Upper lobe of right lung (tissue), 1 donor: ENCODE data around the gene KMT2D. TPM values are rescaled to one million over a fixed set of nuclear protein-coding genes. Genes with fewer than 3 reads are reported as not detected.
A peak's percentile ranks its signal among the peaks of the same experiment; 100 is the strongest.

Experiments used
- ATAC-seq: fragments of 200-7000 bp; cut with Tn5 transposase; one replicate; pipeline ENCODE4 v1.9.1; 2020; ENCODE audit warnings: mild to moderate bottlenecking, moderate library complexity
- DNase-seq: peaks from one replicate; pipeline ENCODE4 v3.0.0-alpha.2; 2020
- H3K27ac ChIP-seq: fragments of 200-600 bp; one replicate; pipeline ENCODE4 v1.8.0; 2022
- H3K27me3 ChIP-seq: fragments of 200-600 bp; one replicate; pipeline ENCODE4 v1.8.0; 2022; ENCODE audit warnings: mild to moderate bottlenecking
- H3K36me3 ChIP-seq: fragments of 200-600 bp; one replicate; pipeline ENCODE4 v1.8.0; 2022
- H3K4me1 ChIP-seq: fragments of 200-600 bp; one replicate; pipeline ENCODE4 v1.8.0; 2022
- H3K4me3 ChIP-seq: fragments of 200-600 bp; one replicate; pipeline ENCODE4 v1.8.0; 2022; ENCODE audit warnings: mild to moderate bottlenecking
- H3K9me3 ChIP-seq: fragments of 200-600 bp; one replicate; pipeline ENCODE4 v1.8.0; 2022
- intact Hi-C: fragments of 100-400 bp; cut with DNase I; formaldehyde crosslinking; loops from one replicate; pipeline ENCODE4 v1.11.0; 2022
- total RNA-seq: library from RNA; stranded (reverse); fragmentation: NEBNext Ultra II Directional; extraction: Animal tissue kit (Norgen Biotek cat#: 25700); gene quantifications from one replicate; pipeline ENCODE4 v1.2.1, GENCODE V29; 2021
- TF ChIP-seq, protein P1 (sequence below): fragments of 200-600 bp; IDR thresholded peaks from one replicate; pipeline ENCODE4 v1.8.0; 2022; ENCODE audit warnings: antibody characterized with exemption
- donor health status: DM: no; HTN: yes; CAD: no; lungs with severe emphysema.

The KMT2D gene
- total RNA-seq, 1 donor from 2014 or later = 102 TPM

DNA sequence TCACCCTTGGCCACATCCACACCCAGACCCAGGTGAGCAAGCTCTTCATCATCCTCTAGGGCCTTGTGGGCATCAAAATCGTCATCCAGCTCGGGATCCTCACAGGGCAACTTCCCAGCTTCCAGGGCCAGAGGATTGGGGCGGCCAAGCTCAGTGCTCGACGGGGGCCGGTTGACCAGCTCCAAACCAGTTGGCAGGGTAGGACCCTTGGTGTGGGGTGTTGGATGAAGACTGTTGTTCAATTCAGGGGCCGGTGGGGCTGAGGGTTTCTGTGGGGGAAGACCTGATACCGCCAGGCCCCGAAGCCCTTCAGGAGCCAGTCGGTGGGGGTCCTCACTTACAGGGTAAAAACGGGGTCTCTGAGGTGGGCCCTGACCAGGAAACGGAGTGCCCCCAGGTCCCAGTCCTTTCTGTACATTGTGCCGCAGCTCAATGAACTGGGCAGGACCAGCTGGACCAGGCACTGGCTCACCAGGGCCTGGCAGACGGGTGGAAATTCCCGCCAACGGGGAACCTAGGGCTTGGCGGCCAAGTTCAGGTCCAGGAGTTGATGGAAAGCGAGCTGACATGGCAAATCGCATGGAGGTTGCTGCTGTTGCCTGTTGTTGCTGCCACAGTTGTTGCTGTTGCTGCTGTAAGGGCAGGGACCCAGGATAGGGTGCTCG, 22.2 kb downstream of the KMT2D start:
- Histone ChIP-seq H3K9me3 (no peaks in the 10 kb centered on the region), H3K4me1 (no peaks in the 10 kb centered on the region), H3K27ac (no peak overlapping the region), H3K36me3 (peaks cover 99% of the 10 kb centered on the region), H3K27me3 (no peaks in the 10 kb centered on the region), H3K4me3 (no peak overlapping the region)
- intact Hi-C loops = no loop called here
- DNase-seq (no peak), ATAC-seq (no peak)
- TF ChIP-seq, protein P1, sequence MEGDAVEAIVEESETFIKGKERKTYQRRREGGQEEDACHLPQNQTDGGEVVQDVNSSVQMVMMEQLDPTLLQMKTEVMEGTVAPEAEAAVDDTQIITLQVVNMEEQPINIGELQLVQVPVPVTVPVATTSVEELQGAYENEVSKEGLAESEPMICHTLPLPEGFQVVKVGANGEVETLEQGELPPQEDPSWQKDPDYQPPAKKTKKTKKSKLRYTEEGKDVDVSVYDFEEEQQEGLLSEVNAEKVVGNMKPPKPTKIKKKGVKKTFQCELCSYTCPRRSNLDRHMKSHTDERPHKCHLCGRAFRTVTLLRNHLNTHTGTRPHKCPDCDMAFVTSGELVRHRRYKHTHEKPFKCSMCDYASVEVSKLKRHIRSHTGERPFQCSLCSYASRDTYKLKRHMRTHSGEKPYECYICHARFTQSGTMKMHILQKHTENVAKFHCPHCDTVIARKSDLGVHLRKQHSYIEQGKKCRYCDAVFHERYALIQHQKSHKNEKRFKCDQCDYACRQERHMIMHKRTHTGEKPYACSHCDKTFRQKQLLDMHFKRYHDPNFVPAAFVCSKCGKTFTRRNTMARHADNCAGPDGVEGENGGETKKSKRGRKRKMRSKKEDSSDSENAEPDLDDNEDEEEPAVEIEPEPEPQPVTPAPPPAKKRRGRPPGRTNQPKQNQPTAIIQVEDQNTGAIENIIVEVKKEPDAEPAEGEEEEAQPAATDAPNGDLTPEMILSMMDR = no peak

DNA sequence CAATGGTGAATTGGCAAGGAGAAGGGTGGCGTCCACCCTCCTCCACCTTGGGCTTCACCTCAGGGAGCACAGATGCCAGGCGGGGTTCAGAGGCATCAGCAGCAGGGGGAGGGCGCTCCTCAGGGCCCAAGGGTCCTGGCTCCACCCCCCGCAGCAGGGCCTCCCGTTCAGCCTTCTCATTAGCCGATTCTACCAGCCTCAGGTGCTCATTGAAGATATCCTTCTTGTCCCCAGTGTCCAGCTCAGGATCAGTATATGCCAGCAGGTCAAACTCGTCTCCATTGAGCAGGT, 22.7 kb downstream of the KMT2D start:
- no peaks in the 10 kb centered on the region for H3K27me3 ChIP-seq
- DNase-seq (no peak), ATAC-seq (no peak)
- H3K27ac ChIP-seq = no peak overlapping the region
- no peak overlapping the region for H3K4me3 ChIP-seq
- TF ChIP-seq, protein P1 = no peak
- intact Hi-C loops = no loop called here
- H3K36me3 ChIP-seq = peaks cover 99% of the 10 kb centered on the region
- no peaks in the 10 kb centered on the region for H3K4me1 ChIP-seq
- H3K9me3 ChIP-seq = no peaks in the 10 kb centered on the region

DNA sequence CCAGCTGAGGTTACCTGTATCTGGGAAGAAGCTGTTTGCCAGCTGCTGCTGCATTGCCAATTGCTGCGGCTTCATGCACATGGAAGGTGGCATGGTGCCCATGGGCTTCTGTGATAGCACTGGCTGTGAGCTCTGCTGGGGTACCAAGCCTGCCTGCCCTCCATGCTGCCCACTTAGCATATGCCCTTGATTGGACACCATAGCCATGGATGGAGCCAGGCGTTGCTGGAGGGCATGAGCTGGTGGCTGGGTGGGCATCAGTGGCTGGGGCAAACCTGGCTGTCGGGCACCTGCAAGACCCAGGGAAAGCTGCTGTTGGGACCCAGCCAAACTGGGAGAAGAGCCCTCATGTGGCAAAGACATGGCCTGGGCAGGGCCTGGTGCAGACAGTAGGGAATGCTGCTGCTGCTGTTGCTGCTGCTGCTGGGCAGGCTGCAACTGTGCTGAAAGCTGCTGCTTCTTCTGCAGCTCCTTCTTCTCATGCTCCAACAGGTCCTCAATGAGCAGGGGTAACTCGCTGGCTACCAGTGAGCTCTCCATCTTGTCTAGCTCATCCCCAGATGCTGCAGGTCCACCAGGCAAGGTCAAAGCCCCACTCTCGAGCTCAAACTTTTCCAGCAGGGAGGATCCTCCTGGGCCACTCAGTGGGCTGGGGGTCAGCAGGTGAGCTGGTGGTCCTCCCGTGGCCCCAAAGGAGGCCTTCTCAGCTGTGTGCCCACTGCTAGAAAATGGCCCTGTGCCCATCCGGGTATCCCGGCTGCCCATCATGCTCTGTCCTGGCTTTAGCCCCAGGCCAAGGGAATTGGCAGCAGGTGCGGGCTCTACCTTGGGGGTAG, 23.3 kb downstream of the KMT2D start:
- DNase-seq (peak; percentile 63), ATAC-seq (no peak)
- TF ChIP-seq, protein P1 = no peak
- no peaks in the 10 kb centered on the region for H3K9me3 ChIP-seq
- no peaks in the 10 kb centered on the region for H3K27me3 ChIP-seq
- H3K4me3 ChIP-seq = no peak overlapping the region
- H3K36me3 ChIP-seq = peaks cover 99% of the 10 kb centered on the region
- intact Hi-C loops = no loop called here
- no peaks in the 10 kb centered on the region for H3K4me1 ChIP-seq
- no peak overlapping the region for H3K27ac ChIP-seq

DNA sequence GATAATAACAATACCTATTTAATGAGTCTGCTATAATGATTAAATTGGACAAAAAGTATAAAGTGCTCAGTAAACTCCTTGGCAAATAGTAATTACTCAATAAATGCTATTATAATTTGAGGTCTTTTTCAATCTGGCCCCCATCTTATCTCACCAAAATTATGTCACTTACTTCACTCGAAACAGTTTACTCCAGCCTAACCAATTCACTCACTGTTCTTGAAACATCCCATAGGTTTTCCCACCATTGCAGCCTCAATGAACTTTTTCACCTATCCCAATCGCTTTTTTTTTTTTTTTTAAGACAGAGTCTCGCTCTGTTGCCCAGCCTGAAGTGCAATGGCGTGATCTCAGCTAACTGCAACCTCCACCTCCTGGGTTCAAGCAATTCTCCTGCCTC, 24.6 kb downstream of the KMT2D start:
- H3K9me3 ChIP-seq = no peaks in the 10 kb centered on the region
- H3K4me1 ChIP-seq = peaks cover 4% of the 10 kb centered on the region
- H3K27ac ChIP-seq = no peak overlapping the region
- DNase-seq (no peak), ATAC-seq (no peak)
- no peak overlapping the region for H3K4me3 ChIP-seq
- no peaks in the 10 kb centered on the region for H3K27me3 ChIP-seq
- intact Hi-C loops = no loop called here
- peaks cover 99% of the 10 kb centered on the region for H3K36me3 ChIP-seq
- TF ChIP-seq, protein P1 = no peak

DNA sequence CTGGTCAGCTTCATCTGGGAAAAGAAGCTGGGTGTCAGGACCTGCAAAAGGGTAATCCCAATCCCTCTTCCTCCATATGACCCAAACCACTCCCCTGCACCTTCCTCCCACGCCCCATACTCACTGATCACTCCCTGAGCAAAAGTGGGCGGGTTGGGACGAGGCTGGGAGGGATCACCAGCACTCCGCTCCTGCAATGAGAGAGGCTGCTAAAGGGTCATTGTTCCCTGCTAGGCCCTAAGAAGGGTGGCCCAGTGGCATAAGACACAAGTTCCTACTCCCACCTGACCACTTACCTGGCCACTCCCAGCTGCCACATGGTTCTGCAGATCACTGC, 26.3 kb downstream of the KMT2D start:
- TF ChIP-seq, protein P1 = no peak
- DNase-seq = no peak

More for the DNA sequence above, 26.3 kb downstream of the KMT2D start:
- Histone ChIP-seq H3K27me3 (no peaks in the 10 kb centered on the region), H3K4me1 (peaks cover 4% of the 10 kb centered on the region), H3K27ac (no peak overlapping the region), H3K36me3 (peaks cover 88% of the 10 kb centered on the region), H3K9me3 (no peaks in the 10 kb centered on the region), H3K4me3 (no peak overlapping the region)
- ATAC-seq = no peak
- intact Hi-C loops = no loop called here
